HEK293 (cell line): ENCODE results near the gene NABP1.

Experiments
- HOXC10 ChIP-seq: sonication (generic); formaldehyde crosslinking; IDR thresholded peaks from 2 replicates; pipeline ENCODE4 v1.8.1; 2023; ENCODE audit warnings: mild to moderate bottlenecking, missing genetic modification reagents
- KLF16 ChIP-seq: fragments of 450-650 bp; formaldehyde crosslinking; IDR thresholded peaks from 2 replicates; pipeline ENCODE4 v1.5.1; 2017; ENCODE audit warnings: missing biosample characterization, missing genetic modification characterization
- OSR2 ChIP-seq: fragments of 450-650 bp; formaldehyde crosslinking; IDR thresholded peaks from 2 replicates; pipeline ENCODE4 v1.5.1; 2016; ENCODE audit warnings: missing biosample characterization, missing genetic modification characterization
- PBX3 ChIP-seq: sonication (generic); formaldehyde crosslinking; IDR thresholded peaks from 2 replicates; pipeline ENCODE4 v1.8.1; 2022; ENCODE audit warnings: mild to moderate bottlenecking, moderate library complexity, missing genetic modification reagents
- PRDM4 ChIP-seq: fragments of 450-650 bp; formaldehyde crosslinking; IDR thresholded peaks from 2 replicates; pipeline ENCODE4 v1.5.1; 2017; ENCODE audit warnings: missing biosample characterization, missing genetic modification characterization
- SALL2 ChIP-seq: fragments of 450-650 bp; formaldehyde crosslinking; IDR thresholded peaks from 2 replicates; pipeline ENCODE4 v1.5.0; 2017; ENCODE audit warnings: missing biosample characterization, mild to moderate bottlenecking, missing genetic modification characterization, borderline replicate concordance
- SETDB1 ChIP-seq: IDR thresholded peaks from one replicate; pipeline ENCODE4 v1.6.1; 2017; ENCODE audit warnings: mild to moderate bottlenecking, low read length, moderate library complexity, mixed read lengths; ENCODE audit not compliant: insufficient read length
- SP2 ChIP-seq: fragments of 450-650 bp; formaldehyde crosslinking; IDR thresholded peaks from 2 replicates; pipeline ENCODE4 v1.5.1; 2016; ENCODE audit warnings: missing biosample characterization, missing genetic modification characterization
- SP3 ChIP-seq: fragments of 450-650 bp; formaldehyde crosslinking; IDR thresholded peaks from 2 replicates; pipeline ENCODE4 v1.5.1; 2016; ENCODE audit warnings: missing biosample characterization, missing genetic modification characterization
- SP7 ChIP-seq: fragments of 450-650 bp; formaldehyde crosslinking; IDR thresholded peaks from 2 replicates; pipeline ENCODE4 v1.5.1; 2016; ENCODE audit warnings: missing biosample characterization, missing genetic modification characterization
- YY1 ChIP-seq: fragments of 450-650 bp; formaldehyde crosslinking; IDR thresholded peaks from 2 replicates; pipeline ENCODE4 v1.5.1; 2018; ENCODE audit warnings: missing biosample characterization, missing genetic modification characterization
- ZBTB1 ChIP-seq: fragments of 450-650 bp; formaldehyde crosslinking; IDR thresholded peaks from 2 replicates; pipeline ENCODE4 v1.5.1; 2016; ENCODE audit warnings: missing biosample characterization, missing genetic modification characterization
- ZBTB20 ChIP-seq: fragments of 450-650 bp; formaldehyde crosslinking; IDR thresholded peaks from 2 replicates; pipeline ENCODE4 v1.5.1; 2016; ENCODE audit warnings: missing biosample characterization, missing genetic modification characterization
- ZBTB8A ChIP-seq: fragments of 450-650 bp; formaldehyde crosslinking; IDR thresholded peaks from 2 replicates; pipeline ENCODE4 v1.5.1; 2016; ENCODE audit warnings: missing biosample characterization, missing genetic modification characterization
- ZFP69B ChIP-seq: fragments of 450-650 bp; formaldehyde crosslinking; IDR thresholded peaks from 2 replicates; pipeline ENCODE4 v1.5.1; 2016; ENCODE audit warnings: missing biosample characterization, missing genetic modification characterization
- ZNF155 ChIP-seq: fragments of 450-650 bp; formaldehyde crosslinking; IDR thresholded peaks from 2 replicates; pipeline ENCODE4 v1.5.1; 2016; ENCODE audit warnings: missing biosample characterization, missing genetic modification characterization
- ZNF175 ChIP-seq: fragments of 450-650 bp; formaldehyde crosslinking; IDR thresholded peaks from 2 replicates; pipeline ENCODE4 v1.5.1; 2016; ENCODE audit warnings: missing biosample characterization, missing genetic modification characterization
- ZNF18 ChIP-seq: fragments of 450-650 bp; formaldehyde crosslinking; IDR thresholded peaks from 2 replicates; pipeline ENCODE4 v1.5.1; 2016; ENCODE audit warnings: missing biosample characterization, missing genetic modification characterization
- ZNF221 ChIP-seq: fragments of 450-650 bp; formaldehyde crosslinking; IDR thresholded peaks from 2 replicates; pipeline ENCODE4 v1.5.1; 2017; ENCODE audit warnings: missing biosample characterization, missing genetic modification characterization, borderline replicate concordance
- ZNF24 ChIP-seq: fragments of 450-650 bp; formaldehyde crosslinking; IDR thresholded peaks from 2 replicates; pipeline ENCODE4 v1.5.1; 2016; ENCODE audit warnings: missing biosample characterization, missing genetic modification characterization
- ZNF311 ChIP-seq: fragments of 450-650 bp; formaldehyde crosslinking; IDR thresholded peaks from 2 replicates; pipeline ENCODE4 v1.5.1; 2017; ENCODE audit warnings: missing biosample characterization, missing genetic modification characterization, borderline replicate concordance
- ZNF341 ChIP-seq: fragments of 450-650 bp; formaldehyde crosslinking; IDR thresholded peaks from 2 replicates; pipeline ENCODE4; 2016; ENCODE audit warnings: low read depth, missing biosample characterization, missing genetic modification characterization
- ZNF416 ChIP-seq: fragments of 450-650 bp; formaldehyde crosslinking; IDR thresholded peaks from 2 replicates; pipeline ENCODE4 v1.5.1; 2016; ENCODE audit warnings: missing biosample characterization, missing genetic modification characterization
- ZNF521 ChIP-seq: fragments of 450-650 bp; formaldehyde crosslinking; IDR thresholded peaks from 2 replicates; pipeline ENCODE4 v1.5.1; 2017; ENCODE audit warnings: missing biosample characterization, mild to moderate bottlenecking, missing genetic modification characterization
- ZNF561 ChIP-seq: fragments of 450-650 bp; IDR thresholded peaks from 2 replicates; pipeline ENCODE4 v1.5.1; 2018; ENCODE audit warnings: missing biosample characterization, missing genetic modification characterization, borderline replicate concordance
- ZNF610 ChIP-seq: fragments of 450-650 bp; formaldehyde crosslinking; IDR thresholded peaks from 2 replicates; pipeline ENCODE4 v1.5.1; 2016; ENCODE audit warnings: missing biosample characterization, missing genetic modification characterization, borderline replicate concordance
- ZNF658 ChIP-seq: fragments of 450-650 bp; formaldehyde crosslinking; IDR thresholded peaks from 2 replicates; pipeline ENCODE4; 2016; ENCODE audit warnings: missing biosample characterization, missing genetic modification characterization
- ZNF785 ChIP-seq: fragments of 450-650 bp; formaldehyde crosslinking; IDR thresholded peaks from 2 replicates; pipeline ENCODE4 v1.5.1; 2016; ENCODE audit warnings: missing biosample characterization, missing genetic modification characterization
- ZNF843 ChIP-seq: fragments of 450-650 bp; formaldehyde crosslinking; IDR thresholded peaks from 2 replicates; pipeline ENCODE4 v1.5.1; 2016; ENCODE audit warnings: missing biosample characterization, missing genetic modification characterization
- ZSCAN23 ChIP-seq: fragments of 450-650 bp; formaldehyde crosslinking; IDR thresholded peaks from 2 replicates; pipeline ENCODE4 v1.5.1; 2016; ENCODE audit warnings: missing biosample characterization, missing genetic modification characterization
- TF ChIP-seq, protein P1 (sequence below): fragments of 450-650 bp; formaldehyde crosslinking; IDR thresholded peaks from 2 replicates; pipeline ENCODE4 v1.5.1; 2016; ENCODE audit warnings: missing biosample characterization, missing genetic modification characterization
- TF ChIP-seq, protein P2 (sequence below): fragments of 450-650 bp; formaldehyde crosslinking; IDR thresholded peaks from 2 replicates; pipeline ENCODE4 v1.5.1; 2016; ENCODE audit warnings: missing biosample characterization, missing genetic modification characterization

Gene NABP1

GRCh38 chr2:191677646-191678436 lies at the start of gene NABP1 (continued):
- TF ChIP-seq ZNF561 (tag by site-specific recombination) (peak; percentile 38), ZNF341 (tag by site-specific recombination) (peak; percentile 52; the same call in 1 of the 2 replicates), SP3 (peak; percentile 98), ZNF416 (no peak), SALL2 (tag by site-specific recombination) (no peak), ZBTB20 (tag by site-specific recombination) (peak; percentile 54; the same call in 1 of the 2 replicates), SP2 (tag by site-specific recombination) (peak; percentile 95), ZNF18 (no peak), PBX3 (CRISPR knock-in tag) (no peak), ZBTB8A (tag by site-specific recombination) (peak; percentile 90), HOXC10 (no peak), ZNF610 (0 out of 2 replicates have a peak, but pooled peaks have one; percentile 16), SP7 (tag by site-specific recombination) (peak; percentile 49; the same call in 1 of the 2 replicates), ZBTB1 (tag by site-specific recombination) (no peak), ZNF175 (tag by site-specific recombination) (no peak), ZFP69B (tag by site-specific recombination) (no peak), ZNF24 (tag by site-specific recombination) (no peak), ZNF221 (tag by site-specific recombination) (no peak), PRDM4 (tag by site-specific recombination) (no peak), ZNF521 (no peak), OSR2 (no peak), ZNF785 (no peak), ZNF311 (tag by site-specific recombination) (no peak), SETDB1 (no peak), KLF16 (peak; percentile 92), ZNF843 (tag by site-specific recombination) (no peak), ZSCAN23 (tag by site-specific recombination) (no peak), ZNF155 (tag by site-specific recombination) (no peak), YY1 (tag by site-specific recombination) (no peak), ZNF658 (tag by site-specific recombination) (no peak)
- TF ChIP-seq, protein P1, sequence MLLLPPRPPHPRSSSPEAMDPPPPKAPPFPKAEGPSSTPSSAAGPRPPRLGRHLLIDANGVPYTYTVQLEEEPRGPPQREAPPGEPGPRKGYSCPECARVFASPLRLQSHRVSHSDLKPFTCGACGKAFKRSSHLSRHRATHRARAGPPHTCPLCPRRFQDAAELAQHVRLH (tag by site-specific recombination): no peak
- TF ChIP-seq, protein P2, sequence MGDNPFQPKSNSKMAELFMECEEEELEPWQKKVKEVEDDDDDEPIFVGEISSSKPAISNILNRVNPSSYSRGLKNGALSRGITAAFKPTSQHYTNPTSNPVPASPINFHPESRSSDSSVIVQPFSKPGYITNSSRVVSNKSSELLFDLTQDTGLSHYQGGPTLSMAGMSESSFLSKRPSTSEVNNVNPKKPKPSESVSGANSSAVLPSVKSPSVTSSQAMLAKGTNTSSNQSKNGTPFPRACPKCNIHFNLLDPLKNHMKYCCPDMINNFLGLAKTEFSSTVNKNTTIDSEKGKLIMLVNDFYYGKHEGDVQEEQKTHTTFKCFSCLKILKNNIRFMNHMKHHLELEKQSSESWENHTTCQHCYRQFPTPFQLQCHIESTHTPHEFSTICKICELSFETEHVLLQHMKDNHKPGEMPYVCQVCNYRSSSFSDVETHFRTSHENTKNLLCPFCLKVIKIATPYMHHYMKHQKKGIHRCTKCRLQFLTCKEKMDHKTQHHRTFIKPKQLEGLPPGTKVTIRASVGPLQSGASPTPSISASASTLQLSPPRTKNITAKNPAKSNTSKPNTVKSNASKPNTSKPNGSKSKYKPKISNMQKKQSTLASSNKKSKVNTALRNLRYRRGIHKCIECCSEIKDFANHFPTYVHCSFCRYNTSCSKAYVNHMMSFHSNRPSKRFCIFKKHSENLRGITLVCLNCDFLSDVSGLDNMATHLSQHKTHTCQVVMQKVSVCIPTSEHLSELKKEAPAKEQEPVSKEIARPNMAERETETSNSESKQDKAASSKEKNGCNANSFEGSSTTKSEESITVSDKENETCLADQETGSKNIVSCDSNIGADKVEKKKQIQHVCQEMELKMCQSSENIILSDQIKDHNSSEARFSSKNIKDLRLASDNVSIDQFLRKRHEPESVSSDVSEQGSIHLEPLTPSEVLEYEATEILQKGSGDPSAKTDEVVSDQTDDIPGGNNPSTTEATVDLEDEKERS (tag by site-specific recombination): no peak
